CD1c-positive myeloid dendritic cell (primary cell): Measurements from ENCODE around the gene ADD1.

Experiments
- DNase-seq: peaks from one replicate; pipeline ENCODE4 v3.0.0-alpha.2; 2016; ENCODE audit errors: extremely low spot score

Gene ADD1

GRCh38 chr4:2822461-2823300, 21.0 kb upstream of the ADD1 start:
- no peak for DNase-seq

GRCh38 chr4:2823301-2823670, 20.4 kb upstream of the ADD1 start:
- no peak for DNase-seq

- DNase-seq = no peak
Measured at GRCh38 chr4:2823671-2824328, 19.8 kb upstream of the ADD1 start.

GRCh38 chr4:2824329-2824835, 19.3 kb upstream of the ADD1 start:
- no peak for DNase-seq

- DNase-seq = no peak
Measured at GRCh38 chr4:2824836-2825381, 18.7 kb upstream of the ADD1 start.

- no peak for DNase-seq
Measured at GRCh38 chr4:2825740-2826139, 17.9 kb upstream of the ADD1 start.

GRCh38 chr4:2827071-2827873, 16.4 kb upstream of the ADD1 start:
- no peak for DNase-seq

- no peak for DNase-seq
Measured at GRCh38 chr4:2827874-2828751, 15.5 kb upstream of the ADD1 start.

GRCh38 chr4:2828758-2829181, 14.9 kb upstream of the ADD1 start:
- no peak for DNase-seq

- DNase-seq = no peak
Measured at GRCh38 chr4:2829321-2829932, 14.2 kb upstream of the ADD1 start.

GRCh38 chr4:2829933-2830451, 13.7 kb upstream of the ADD1 start:
- no peak for DNase-seq

- DNase-seq = no peak
Measured at GRCh38 chr4:2830632-2831610, 12.7 kb upstream of the ADD1 start.

- DNase-seq = no peak
Measured at GRCh38 chr4:2831611-2832308, 11.9 kb upstream of the ADD1 start.

GRCh38 chr4:2832309-2832980, 11.2 kb upstream of the ADD1 start:
- DNase-seq = no peak

- DNase-seq = no peak
Measured at GRCh38 chr4:2832981-2833670, 10.5 kb upstream of the ADD1 start.

- DNase-seq = no peak
Measured at GRCh38 chr4:2833671-2834000, 10.0 kb upstream of the ADD1 start.
